ENCODE measurements around the gene FLVCR1.
"Not testable (repeated sequence)": the region's sequence is repeated elsewhere in the genome, so short reads cannot be mapped to it uniquely, and the experiment has no call there.

FLVCR1 gene

GRCh38 chr1:212824201-212824600 is 33.9 kb upstream of the FLVCR1 start:
- H3K4me3 ChIP-seq (replicated peaks; ENCODE audit: low read depth, low read length): no peak overlapping the region
- TF ChIP-seq CTCF (IDR thresholded peaks at IDR 0.05; ENCODE audit: low read length, missing control alignments): no peak
- DNase-seq (ENCODE audit: low read depth): no peak

GRCh38 chr1:212825798-212826452 is 32.1 kb upstream of the FLVCR1 start:
- H3K4me3 ChIP-seq (replicated peaks; ENCODE audit: low read depth, low read length): no peak overlapping the region
- DNase-seq (ENCODE audit: low read depth): no peak
- no peak for TF ChIP-seq CTCF (IDR thresholded peaks at IDR 0.05; ENCODE audit: low read length, missing control alignments)

GRCh38 chr1:212827171-212827776 is 30.8 kb upstream of the FLVCR1 start:
- no peak for TF ChIP-seq CTCF (IDR thresholded peaks at IDR 0.05; ENCODE audit: low read length, missing control alignments)
- no peak overlapping the region for H3K4me3 ChIP-seq (replicated peaks; ENCODE audit: low read depth, low read length)
- DNase-seq (ENCODE audit: low read depth): no peak

- TF ChIP-seq CTCF (IDR thresholded peaks at IDR 0.05; ENCODE audit: low read length, missing control alignments): no peak
- H3K4me3 ChIP-seq (replicated peaks; ENCODE audit: low read depth, low read length): no peak overlapping the region
- no peak for DNase-seq (ENCODE audit: low read depth)
Observed at GRCh38 chr1:212827831-212828278, 30.2 kb upstream of the FLVCR1 start.

GRCh38 chr1:212828395-212828794 is 29.7 kb upstream of the FLVCR1 start:
- DNase-seq (ENCODE audit: low read depth): no peak
- no peak overlapping the region for H3K4me3 ChIP-seq (replicated peaks; ENCODE audit: low read depth, low read length)
- no peak for TF ChIP-seq CTCF (IDR thresholded peaks at IDR 0.05; ENCODE audit: low read length, missing control alignments)

GRCh38 chr1:212833211-212834207 is 24.6 kb upstream of the FLVCR1 start:
- not testable (repeated sequence) for H3K4me3 ChIP-seq (replicated peaks; ENCODE audit: low read depth, low read length); DNase-seq (ENCODE audit: low read depth)

- no peak for TF ChIP-seq CTCF (IDR thresholded peaks at IDR 0.05; ENCODE audit: low read length, missing control alignments)
- DNase-seq (ENCODE audit: low read depth): no peak
- no peak overlapping the region for H3K4me3 ChIP-seq (replicated peaks; ENCODE audit: low read depth, low read length)
Observed at GRCh38 chr1:212838145-212838544, 19.9 kb upstream of the FLVCR1 start.

- H3K4me3 ChIP-seq (replicated peaks; ENCODE audit: low read depth, low read length); DNase-seq (ENCODE audit: low read depth): not testable (repeated sequence)
Observed at GRCh38 chr1:212844521-212844920, 13.6 kb upstream of the FLVCR1 start.
